K562 treated with DMSO at 1 percent for 24 hours (cell line): ENCODE data around the gene GRAMD2B. TPM values are rescaled to one million over a fixed set of nuclear protein-coding genes. Genes with fewer than 3 reads are reported as not detected.

Source experiments
- total RNA-seq: library from RNA; unstranded; fragments of 300-600 nt; gene quantifications from 2 replicates; pipeline ENCODE4 v1.2.3, GENCODE V29; 2022; ENCODE audit warnings: low read depth; ENCODE audit not compliant: insufficient read depth

GRAMD2B gene
- total RNA-seq: 0.96 and 2.4 TPM in 2 replicates

GRCh38 chr5:126422994-126423788 is at the start of gene GRAMD2B:
Gene GRAMD2B, plus strand, starts transcription at chr5:126423409. Its CDS starts 198 bp downstream, at chr5:126423607.

Other genes with a start within 250 kb of the GRAMD2B start
- not detected in 2 replicates for gene ALDH7A1, start 171.8 kb downstream of the GRAMD2B start, total RNA-seq
- 13.0 and 16.1 TPM in 2 replicates for gene PHAX, start 177.5 kb downstream of the GRAMD2B start, total RNA-seq